ENCODE results near the gene PSIP1.
"Not testable (repeated sequence)": the region's sequence is repeated elsewhere in the genome, so short reads cannot be mapped to it uniquely, and the experiment has no call there.

Gene PSIP1

GRCh38 chr9:15430920-15431844 lies 79.6 kb downstream of the PSIP1 start:
- H3K36me3 ChIP-seq (ENCODE audit: insufficient read depth, low read length), result peaks cover 7% of the 10 kb centered on the region
- no peaks in the 10 kb centered on the region for H3K9me3 ChIP-seq (ENCODE audit: control insufficient read depth, insufficient read depth, low read length)
- no peaks in the 10 kb centered on the region for H3K4me1 ChIP-seq (ENCODE audit: insufficient read depth, low read length)
- H3K9ac ChIP-seq (ENCODE audit: low read depth, low read length), result no peak overlapping the region

GRCh38 chr9:15427702-15428101 lies 83.1 kb downstream of the PSIP1 start:
- not testable (repeated sequence) for H3K4me1 ChIP-seq (ENCODE audit: insufficient read depth, low read length); H3K9me3 ChIP-seq (ENCODE audit: control insufficient read depth, insufficient read depth, low read length); H3K9ac ChIP-seq (ENCODE audit: low read depth, low read length)
- H3K36me3 ChIP-seq (ENCODE audit: insufficient read depth, low read length), result peaks cover 12% of the 10 kb centered on the region

GRCh38 chr9:15426019-15426418 lies 84.8 kb downstream of the PSIP1 start:
- no peaks in the 10 kb centered on the region for H3K9me3 ChIP-seq (ENCODE audit: control insufficient read depth, insufficient read depth, low read length)
- H3K9ac ChIP-seq (ENCODE audit: low read depth, low read length), result no peak overlapping the region
- peaks cover 12% of the 10 kb centered on the region for H3K36me3 ChIP-seq (ENCODE audit: insufficient read depth, low read length)
- H3K4me1 ChIP-seq (ENCODE audit: insufficient read depth, low read length), result peaks cover 3% of the 10 kb centered on the region; the same call in 1 of the 2 replicates

- Histone ChIP-seq H3K9ac (ENCODE audit: low read depth, low read length) (peak overlapping the region; percentile 80), H3K9me3 (ENCODE audit: control insufficient read depth, insufficient read depth, low read length) (no peaks in the 10 kb centered on the region), H3K36me3 (ENCODE audit: insufficient read depth, low read length) (peaks cover 12% of the 10 kb centered on the region), H3K4me1 (ENCODE audit: insufficient read depth, low read length) (peaks cover 3% of the 10 kb centered on the region; the same call in 1 of the 2 replicates)
These were observed 87.4 kb downstream of the PSIP1 start for GRCh38 chr9:15423231-15423985.

GRCh38 chr9:15422372-15423230 lies 88.2 kb downstream of the PSIP1 start, which contains the start of gene SNAPC3:
TSS of gene SNAPC3 (plus strand) at chr9:15422876. CDS start at chr9:15422880, 4 bp downstream.
- no peaks in the 10 kb centered on the region for H3K9me3 ChIP-seq (ENCODE audit: control insufficient read depth, insufficient read depth, low read length)
- peak within 1 kb of the TSS; percentile 80 for H3K9ac ChIP-seq (ENCODE audit: low read depth, low read length)
- H3K4me1 ChIP-seq (ENCODE audit: insufficient read depth, low read length), result peaks cover 3% of the 10 kb centered on the region; the same call in 1 of the 2 replicates
- peaks cover 12% of the 10 kb centered on the region for H3K36me3 ChIP-seq (ENCODE audit: insufficient read depth, low read length)

- peaks cover 3% of the 10 kb centered on the region; the same call in 1 of the 2 replicates for H3K4me1 ChIP-seq (ENCODE audit: insufficient read depth, low read length)
- H3K36me3 ChIP-seq (ENCODE audit: insufficient read depth, low read length), result peaks cover 12% of the 10 kb centered on the region
- H3K9me3 ChIP-seq (ENCODE audit: control insufficient read depth, insufficient read depth, low read length), result no peaks in the 10 kb centered on the region
- peak overlapping the region; percentile 80 for H3K9ac ChIP-seq (ENCODE audit: low read depth, low read length)
These were observed 88.8 kb downstream of the PSIP1 start for GRCh38 chr9:15421990-15422371.

GRCh38 chr9:15421532-15421931 lies 89.2 kb downstream of the PSIP1 start:
- no peak overlapping the region for H3K9ac ChIP-seq (ENCODE audit: low read depth, low read length)
- H3K9me3 ChIP-seq (ENCODE audit: control insufficient read depth, insufficient read depth, low read length), result no peaks in the 10 kb centered on the region
- H3K4me1 ChIP-seq (ENCODE audit: insufficient read depth, low read length), result peaks cover 3% of the 10 kb centered on the region; the same call in 1 of the 2 replicates

GRCh38 chr9:15420796-15421195 lies 90.0 kb downstream of the PSIP1 start:
- H3K9ac ChIP-seq (ENCODE audit: low read depth, low read length), result no peak overlapping the region
- H3K9me3 ChIP-seq (ENCODE audit: control insufficient read depth, insufficient read depth, low read length), result no peaks in the 10 kb centered on the region
- H3K4me1 ChIP-seq (ENCODE audit: insufficient read depth, low read length), result peaks cover 3% of the 10 kb centered on the region; the same call in 1 of the 2 replicates
- peaks cover 8% of the 10 kb centered on the region for H3K36me3 ChIP-seq (ENCODE audit: insufficient read depth, low read length)

More at GRCh38 chr9:15421532-15421931, 89.2 kb downstream of the PSIP1 start:
- peaks cover 12% of the 10 kb centered on the region for H3K36me3 ChIP-seq (ENCODE audit: insufficient read depth, low read length)

GRCh38 chr9:15417626-15418025 lies 93.1 kb downstream of the PSIP1 start:
- H3K36me3 ChIP-seq (ENCODE audit: insufficient read depth, low read length), result no peaks in the 10 kb centered on the region
- peaks cover 3% of the 10 kb centered on the region; the same call in 1 of the 2 replicates for H3K4me1 ChIP-seq (ENCODE audit: insufficient read depth, low read length)
- H3K9me3 ChIP-seq (ENCODE audit: control insufficient read depth, insufficient read depth, low read length), result no peaks in the 10 kb centered on the region
- peak overlapping the region; percentile 1; the same call in 1 of the 2 replicates for H3K9ac ChIP-seq (ENCODE audit: low read depth, low read length)

GRCh38 chr9:15416880-15417279 lies 93.9 kb downstream of the PSIP1 start:
- H3K9ac ChIP-seq (ENCODE audit: low read depth, low read length), result no peak overlapping the region
- H3K4me1 ChIP-seq (ENCODE audit: insufficient read depth, low read length), result peaks cover 2% of the 10 kb centered on the region; the same call in 1 of the 2 replicates
- no peaks in the 10 kb centered on the region for H3K9me3 ChIP-seq (ENCODE audit: control insufficient read depth, insufficient read depth, low read length)
- H3K36me3 ChIP-seq (ENCODE audit: insufficient read depth, low read length), result no peaks in the 10 kb centered on the region

Measured in ES-I3 (cell line).